22Rv1 (cell line): ENCODE measurements around the gene ZNF286A.

ENCODE experiments used
- CTCF ChIP-seq: fragments of 450-650 bp; IDR thresholded peaks from 2 replicates; pipeline ENCODE4 v1.5.1; 2017; ENCODE audit warnings: mild to moderate bottlenecking
- ZFX ChIP-seq: fragments of 450-650 bp; IDR thresholded peaks from 2 replicates; pipeline ENCODE4 v1.6.1; 2017; ENCODE audit warnings: antibody characterized with exemption, borderline replicate concordance

GRCh38 chr17:15649861-15650421 lies 49.6 kb upstream of the ZNF286A start:
- TF ChIP-seq CTCF = no peak
- no peak for TF ChIP-seq ZFX
